Raji (cell line): Measurements from ENCODE around the gene UTP14A.

ENCODE experiments used
- POLR2A ChIP-seq: IDR thresholded peaks from 2 replicates; pipeline ENCODE4 v1.6.1; 2011; ENCODE audit warnings: low read depth, low read length, control low read depth; ENCODE audit not compliant: insufficient read depth

The UTP14A gene

DNA sequence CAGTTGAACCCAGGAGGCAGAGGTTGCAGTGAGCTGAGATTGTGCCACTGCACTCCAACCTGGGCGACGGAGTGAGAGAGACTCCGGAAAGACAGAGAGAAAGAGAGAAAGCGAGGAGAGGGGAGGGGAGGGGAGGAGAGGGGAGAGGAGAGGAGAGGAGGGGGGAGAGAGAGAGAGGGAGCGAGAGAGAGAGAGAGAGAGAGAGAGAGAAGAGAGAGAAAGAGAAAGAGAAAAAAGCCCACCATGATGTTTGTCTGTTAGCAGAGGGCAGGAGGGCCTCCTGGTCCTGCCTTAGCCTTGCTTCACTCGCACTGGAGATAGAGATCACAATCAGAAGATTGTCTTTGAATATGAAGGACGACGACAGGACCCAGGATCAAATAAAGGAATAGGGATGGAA, 57.8 kb downstream of the UTP14A start:
- no peak for TF ChIP-seq POLR2A

DNA sequence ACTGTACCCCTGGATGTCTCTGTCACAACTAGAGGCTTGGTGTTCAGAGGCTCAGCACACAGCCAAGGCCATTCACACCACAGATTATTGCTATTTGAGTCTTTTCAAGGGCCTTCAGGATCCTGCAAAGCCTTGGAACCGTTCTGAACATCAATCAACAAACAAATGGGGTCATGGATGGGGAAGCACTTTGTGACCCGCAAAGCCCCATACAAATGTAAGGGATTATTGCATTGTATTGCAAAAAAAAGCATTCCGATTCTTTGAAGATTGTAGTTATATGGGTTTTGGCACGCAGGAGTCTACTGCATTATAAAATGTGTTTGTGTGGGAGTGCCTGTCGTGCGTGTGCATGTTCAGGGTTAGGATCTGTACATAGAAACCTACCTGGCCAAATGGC, 59.2 kb downstream of the UTP14A start:
- no peak for TF ChIP-seq POLR2A

DNA sequence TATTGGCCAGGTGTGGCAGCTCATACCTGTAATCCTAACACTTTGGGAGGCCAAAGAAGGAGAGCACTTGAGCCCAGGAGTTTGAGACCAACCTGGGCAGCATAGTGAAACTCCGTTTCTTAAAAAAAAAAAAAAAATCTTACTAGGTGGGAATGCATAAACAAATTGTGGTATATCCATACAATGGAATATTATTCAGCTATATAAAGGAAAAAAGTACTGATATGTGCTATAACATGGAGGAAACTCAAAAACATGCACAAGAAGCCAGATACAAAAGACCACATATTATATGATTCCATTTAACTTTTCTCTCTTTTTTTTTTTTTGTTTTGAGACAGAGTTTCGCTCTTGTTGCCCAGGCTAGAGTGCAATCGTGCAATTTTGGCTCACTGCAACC, 63.0 kb downstream of the UTP14A start:
- no peak for TF ChIP-seq POLR2A

DNA sequence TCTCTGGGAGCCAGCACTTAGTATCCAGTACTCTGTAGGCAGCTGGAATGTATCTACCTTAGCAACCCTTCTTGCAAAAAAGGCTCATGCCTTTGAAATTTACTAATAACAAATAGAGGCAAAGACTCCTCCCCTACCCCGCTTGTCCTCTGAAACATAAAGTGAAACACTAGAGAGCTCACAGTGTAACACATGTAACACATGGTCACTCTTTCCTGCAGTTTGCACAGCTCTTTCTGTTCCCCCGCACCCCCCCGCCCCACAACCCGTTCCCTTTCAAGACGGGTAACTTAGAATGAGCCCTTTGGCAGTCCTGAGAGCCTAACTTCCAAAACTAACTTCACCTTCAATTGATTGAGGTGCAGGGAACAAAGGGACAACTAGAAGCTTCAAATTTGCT, 70.5 kb downstream of the UTP14A start:
- TF ChIP-seq POLR2A, result no peak
